HEK293 (cell line): ENCODE results near the gene TRIM72.

Source experiments
- CTCF ChIP-seq: fragments of 450-650 bp; formaldehyde crosslinking; IDR thresholded peaks from 2 replicates; pipeline ENCODE4 v1.5.1; 2016; ENCODE audit warnings: missing biosample characterization, missing genetic modification characterization
- HOXA7 ChIP-seq: sonication (generic); formaldehyde crosslinking; IDR thresholded peaks from 2 replicates; pipeline ENCODE4 v1.8.1; 2022; ENCODE audit warnings: missing genetic modification reagents, borderline replicate concordance
- IKZF3 ChIP-seq: fragments of 450-650 bp; IDR thresholded peaks from 2 replicates; pipeline ENCODE4 v1.5.0; 2018; ENCODE audit warnings: missing biosample characterization, mild to moderate bottlenecking, missing genetic modification characterization, moderate library complexity
- PATZ1 ChIP-seq: fragments of 450-650 bp; formaldehyde crosslinking; IDR thresholded peaks from 2 replicates; pipeline ENCODE4 v1.5.1; 2016; ENCODE audit warnings: missing biosample characterization, missing genetic modification characterization
- ZNF169 ChIP-seq: fragments of 450-650 bp; formaldehyde crosslinking; IDR thresholded peaks from 2 replicates; pipeline ENCODE4 v1.5.1; 2016; ENCODE audit warnings: missing biosample characterization, missing genetic modification characterization
- ZNF274 ChIP-seq, 2 experiments: fragments of 200-500 bp in 1 of 2; fragments of 450-650 bp in 1 of 2; sonication (Bioruptor generic) in 1 of 2; formaldehyde crosslinking in 1 of 2; IDR thresholded peaks; 2 replicates each; pipeline versions ENCODE4 v1.5.1 to v1.6.1; 2014 to 2016; ENCODE audit warnings: borderline replicate concordance in 1 of 2, inconsistent platforms in 1 of 2, low read length in 1 of 2, missing biosample characterization in 1 of 2, missing genetic modification characterization in 1 of 2

- TF ChIP-seq ZNF169 (tag by site-specific recombination) (no peak), CTCF (no peak), HOXA7 (CRISPR knock-in tag) (no peak), ZNF274 (IDR thresholded peaks at IDR 0.05; ENCODE audit: low read length) (no peak), ZNF274 (tag by site-specific recombination; IDR thresholded peaks at IDR 0.05; ENCODE audit: borderline replicate concordance) (no peak), PATZ1 (no peak), IKZF3 (tag by site-specific recombination) (no peak)
Observed at GRCh38 chr16:31177136-31177535, 36.8 kb upstream of the TRIM72 start.
